Measurements from ENCODE around the gene ZNF618.

The ZNF618 gene

GRCh38 chr9:113876151-113876992, at the start of gene ZNF618:
Gene ZNF618 (plus strand): TSS chr9:113876309. CDS start chr9:113876381, 72 bp downstream.
- DNase-seq: peak; percentile 10 to 11

GRCh38 chr9:113828221-113828620, 47.9 kb upstream of the ZNF618 start:
- no peak for DNase-seq

GRCh38 chr9:113837334-113837733, 38.8 kb upstream of the ZNF618 start:
- no peak for DNase-seq

GRCh38 chr9:113842086-113842485, 34.0 kb upstream of the ZNF618 start:
- DNase-seq: no peak

DNA sequence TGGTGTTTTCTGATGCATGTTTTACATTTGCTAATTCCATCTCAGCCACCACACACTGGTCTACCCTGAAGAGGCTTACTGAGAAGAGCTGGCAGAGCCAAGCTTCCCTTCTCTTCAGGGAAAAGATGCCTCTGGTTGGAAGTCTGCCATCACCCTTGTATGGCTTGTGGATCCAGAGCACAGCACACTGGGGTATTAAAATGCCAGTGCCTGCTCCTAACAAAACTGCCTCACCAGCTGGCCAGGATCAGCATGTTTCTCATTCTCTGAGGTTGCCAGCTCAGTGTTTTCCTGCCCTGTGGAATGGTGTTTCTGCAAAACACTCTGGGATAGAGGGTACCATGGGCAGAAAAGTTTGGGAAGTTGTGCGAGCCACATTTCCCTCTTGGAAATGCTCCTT, 31.6 kb upstream of the ZNF618 start:
- DNase-seq: no peak

- DNase-seq: no peak
These were observed 24.8 kb upstream of the ZNF618 start for GRCh38 chr9:113851359-113851758.

DNA sequence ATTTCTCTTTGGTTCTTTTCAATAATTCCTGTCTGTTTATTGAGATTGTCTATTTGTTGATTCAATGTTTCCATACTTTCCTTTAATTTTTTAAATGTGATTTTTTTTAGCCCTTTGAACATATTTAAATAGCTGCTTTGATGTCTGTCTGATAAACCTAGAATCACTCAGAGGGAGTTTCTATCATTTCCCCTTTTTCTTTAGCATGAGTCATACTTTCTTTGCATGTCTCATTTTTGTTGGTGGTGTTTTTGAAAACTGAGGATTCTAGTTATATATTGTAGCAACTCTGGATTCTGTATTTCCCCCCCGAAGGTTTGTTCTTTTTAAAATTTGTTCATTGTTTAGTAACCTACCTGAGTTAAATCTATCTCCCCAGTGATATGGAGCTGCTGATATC, 24.2 kb upstream of the ZNF618 start:
- no peak for DNase-seq

- no peak for DNase-seq
These were observed 22.8 kb upstream of the ZNF618 start for GRCh38 chr9:113853333-113853732.

GRCh38 chr9:113854310-113854709, 21.8 kb upstream of the ZNF618 start:
- no peak for DNase-seq

DNA sequence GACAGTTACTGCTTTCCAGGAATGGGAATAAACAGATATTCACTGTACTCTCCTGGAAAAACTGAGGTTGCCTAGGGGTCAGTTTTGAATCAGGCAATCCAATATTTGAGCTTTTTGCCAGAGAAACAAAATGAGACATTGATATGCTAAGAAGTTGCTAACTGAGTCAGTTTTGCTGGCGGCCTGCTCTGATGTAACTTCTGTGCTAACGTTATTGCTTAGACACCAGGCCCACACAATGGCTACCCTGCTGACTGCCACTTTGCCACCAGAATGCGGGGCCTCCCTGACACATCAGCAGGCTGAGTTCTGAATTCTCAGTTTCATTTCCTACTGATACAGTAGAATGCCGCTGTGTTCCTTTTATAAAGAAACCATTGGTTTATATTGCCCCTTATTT, 18.2 kb upstream of the ZNF618 start:
- DNase-seq: peak in 1 of 2 experiments; percentile 8

DNA sequence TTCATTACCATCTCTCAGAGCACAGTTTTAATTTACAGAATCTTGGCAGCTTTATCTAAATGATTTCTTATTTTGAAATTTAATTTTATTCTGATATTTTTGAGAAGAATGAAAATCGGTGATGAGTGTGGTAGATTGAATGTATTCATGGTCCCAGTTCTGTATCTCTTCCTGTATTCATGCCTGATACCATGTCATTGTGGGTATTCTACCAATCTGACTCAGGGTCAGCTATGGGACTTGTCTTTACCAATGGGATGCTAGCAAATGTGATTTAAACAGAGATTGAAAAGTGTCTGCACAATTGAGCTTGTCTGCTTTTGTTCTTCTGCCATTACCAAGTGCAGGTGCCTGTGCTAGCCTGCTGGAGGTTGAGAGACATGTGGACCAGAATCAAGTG, 17.8 kb upstream of the ZNF618 start:
- DNase-seq: no peak

- DNase-seq: no peak
These were observed 12.8 kb upstream of the ZNF618 start for GRCh38 chr9:113863345-113863744.

DNA sequence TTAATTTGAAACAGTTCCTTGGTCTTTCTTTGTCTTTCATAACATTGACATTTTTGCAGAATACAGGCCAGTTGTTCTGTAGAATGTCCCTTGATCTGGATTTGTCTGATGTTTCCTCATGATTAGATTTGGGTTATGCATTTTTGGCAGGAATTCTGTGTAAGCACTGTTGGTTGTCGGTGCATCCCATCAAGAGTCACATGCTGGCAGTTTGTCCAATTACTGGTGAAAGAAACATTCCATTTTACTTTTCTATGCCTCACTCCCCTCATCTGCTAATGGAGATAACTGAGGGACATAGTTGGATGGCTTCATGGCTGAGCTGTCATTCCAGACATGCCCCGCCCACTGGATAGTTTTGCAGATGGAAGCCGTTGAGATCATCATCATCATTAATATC, 7.6 kb upstream of the ZNF618 start:
- no peak for DNase-seq

- DNase-seq: no peak
These were observed 3.5 kb upstream of the ZNF618 start for GRCh38 chr9:113872485-113873143.

- no peak for DNase-seq
These were observed 2.7 kb upstream of the ZNF618 start for GRCh38 chr9:113873446-113873845.

DNA sequence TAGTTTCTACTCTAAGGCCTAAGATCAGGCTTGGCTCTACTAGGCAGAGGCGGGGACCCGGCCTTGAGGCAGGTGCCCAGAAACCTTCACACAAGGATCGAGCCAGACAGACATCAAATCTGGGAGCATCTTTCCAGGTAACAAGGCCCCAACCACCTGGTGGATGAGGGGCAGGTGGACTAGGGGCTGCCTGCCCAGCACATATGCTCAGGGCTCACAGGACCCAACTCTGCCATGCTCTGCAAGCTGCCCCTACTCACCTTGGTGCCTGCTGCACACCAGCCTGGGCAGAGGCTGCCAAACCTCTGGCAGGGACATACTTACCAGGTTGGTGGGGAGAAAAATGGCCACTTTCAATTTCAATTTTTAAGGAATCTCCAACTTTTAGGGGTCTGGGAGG, 2.2 kb upstream of the ZNF618 start:
- DNase-seq: no peak

DNA sequence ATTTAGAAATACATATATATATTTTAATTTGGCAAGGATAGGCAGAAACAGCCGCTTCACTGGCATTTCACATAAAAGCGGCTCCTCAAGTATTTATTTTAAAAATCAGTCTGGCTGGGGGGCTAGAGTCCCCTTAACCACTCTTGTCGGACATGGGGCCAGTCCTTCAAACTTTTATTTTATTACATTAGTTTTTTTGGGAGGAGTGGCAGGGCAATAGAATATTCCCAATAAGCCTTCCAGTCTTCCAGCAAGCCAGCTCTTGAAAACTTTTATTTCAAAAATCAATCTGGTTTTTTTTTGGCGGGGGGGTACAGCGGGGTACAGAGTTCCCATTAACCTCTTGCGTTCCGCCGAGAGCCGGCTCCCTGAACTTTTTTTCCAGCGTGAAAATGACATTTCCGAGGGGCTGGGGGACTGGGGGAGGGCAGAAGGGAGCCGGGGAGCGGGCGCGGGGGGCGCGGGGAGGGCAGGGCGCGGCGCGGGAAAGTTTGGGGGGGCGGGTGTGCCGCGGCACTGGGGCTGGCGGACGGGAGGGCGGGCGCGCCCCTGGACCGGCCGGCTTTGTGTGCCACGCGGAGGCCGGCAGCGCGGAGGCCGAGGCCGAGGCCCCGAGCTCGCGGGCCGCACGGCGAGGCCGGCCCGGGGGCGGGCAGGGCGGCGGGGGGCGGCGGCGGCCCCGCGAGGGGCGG, 504 bp upstream of the ZNF618 start:
- no peak for DNase-seq

GRCh38 chr9:113876993-113877368, 872 bp downstream of the ZNF618 start:
- no peak for DNase-seq

- DNase-seq: no peak
These were observed 3.2 kb downstream of the ZNF618 start for GRCh38 chr9:113879318-113879717.

GRCh38 chr9:113879911-113880310, 3.8 kb downstream of the ZNF618 start:
- DNase-seq: no peak

DNA sequence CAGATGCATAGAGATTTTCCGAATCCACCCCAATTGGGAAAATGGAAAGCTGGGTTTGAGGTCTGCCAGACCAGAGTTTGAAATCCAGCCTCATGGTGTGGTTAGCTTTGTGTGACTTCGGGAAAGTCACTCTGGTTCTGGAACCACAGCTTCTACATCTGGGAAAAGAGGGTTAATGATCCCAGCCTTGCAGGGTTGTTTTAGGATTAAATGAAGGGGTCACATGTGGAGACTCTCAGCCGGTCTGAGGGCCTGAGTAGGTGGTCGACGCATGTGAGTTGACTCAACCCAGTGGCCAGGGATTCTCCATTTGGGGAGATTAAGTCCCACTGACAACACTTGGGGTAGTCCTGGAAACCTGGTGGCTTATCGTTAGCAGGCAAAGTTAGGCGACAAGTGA, 6.1 kb downstream of the ZNF618 start:
- no peak for DNase-seq

DNA sequence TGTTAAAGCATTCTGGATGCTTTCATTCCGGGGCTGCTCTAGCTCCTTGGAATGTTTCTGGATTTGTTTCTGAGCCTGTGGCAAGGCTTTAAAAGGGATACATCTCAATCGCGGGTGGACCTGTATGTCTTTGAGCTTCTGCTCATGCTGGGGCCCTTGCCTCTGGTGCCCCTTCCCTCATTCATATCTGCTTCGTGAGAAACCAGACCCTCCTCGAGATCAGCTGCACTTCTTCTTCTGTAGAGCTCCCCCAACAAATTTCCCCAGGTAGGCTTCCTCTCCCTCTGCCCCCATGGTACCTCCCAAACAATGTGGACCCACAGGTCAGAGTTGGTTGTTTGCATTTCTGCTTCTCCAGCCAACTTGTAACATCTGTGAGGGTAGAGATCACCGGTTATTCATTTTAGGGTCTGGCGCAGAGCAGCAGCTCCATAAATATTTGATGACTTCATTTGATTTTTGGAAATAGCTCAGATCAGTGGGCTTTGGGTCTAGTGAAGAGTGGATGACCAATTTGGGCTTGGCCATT, 6.6 kb downstream of the ZNF618 start:
- no peak for DNase-seq

- no peak for DNase-seq
These were observed 9.3 kb downstream of the ZNF618 start for GRCh38 chr9:113885183-113886025.
